DND-41 (cell line): ENCODE results near the gene PCNX2.
A peak's percentile ranks its signal among the peaks of the same experiment; 100 is the strongest.

Source experiments
- ATAC-seq: fragments of 200-7000 bp; cut with Tn5 transposase; 3 replicates; pipeline ENCODE4 v1.9.1; 2021; ENCODE audit warnings: low read depth; ENCODE audit not compliant: insufficient read depth
- DNase-seq: peaks from one replicate; pipeline ENCODE4 v3.0.0-alpha.2; 2020
- H2AFZ ChIP-seq: 2 replicates; pipeline ENCODE4 v1.6.0; 2012; ENCODE audit warnings: low read depth, low read length
- H3K27ac ChIP-seq: 2 replicates; pipeline ENCODE4 v1.5.1; 2012; ENCODE audit warnings: low read length, inconsistent platforms
- H3K27me3 ChIP-seq: fragments of 200-600 bp; sonication (generic); 2 replicates; pipeline ENCODE4 v1.6.0; 2012; ENCODE audit warnings: low read length, mild to moderate bottlenecking, inconsistent platforms; ENCODE audit not compliant: insufficient read depth, poor library complexity
- H3K36me3 ChIP-seq: 2 replicates; pipeline ENCODE4 v1.5.1; 2012; ENCODE audit warnings: low read length, inconsistent platforms; ENCODE audit not compliant: insufficient read depth
- H3K4me1 ChIP-seq: 2 replicates; pipeline ENCODE4 v1.5.1; 2012; ENCODE audit warnings: mild to moderate bottlenecking, low read length; ENCODE audit not compliant: insufficient read depth
- H3K4me2 ChIP-seq: 2 replicates; pipeline ENCODE4 v1.6.0; 2012; ENCODE audit warnings: mild to moderate bottlenecking, moderate library complexity, low read length, inconsistent platforms; ENCODE audit not compliant: insufficient read depth
- H3K4me3 ChIP-seq, 2 experiments: fragments of 200-600 bp in 1 of 2; shearing (Covaris generic) in 1 of 2; 2 replicates each; pipeline ENCODE4 v1.5.1; 2012 to 2016; ENCODE audit warnings: inconsistent platforms in 2 of 2, low read length in 2 of 2, mild to moderate bottlenecking in 2 of 2, low read depth in 1 of 2, moderate library complexity in 1 of 2
- H3K79me2 ChIP-seq: 2 replicates; pipeline ENCODE4 v1.6.0; 2012; ENCODE audit warnings: low read length, inconsistent platforms; ENCODE audit not compliant: insufficient read depth
- H3K9ac ChIP-seq: 2 replicates; pipeline ENCODE4 v1.6.0; 2012; ENCODE audit warnings: low read depth, mild to moderate bottlenecking, inconsistent platforms, low read length, moderate library complexity
- H3K9me3 ChIP-seq: 2 replicates; pipeline ENCODE4 v1.5.1; 2012; ENCODE audit warnings: low read length, moderate library complexity, mild to moderate bottlenecking, inconsistent platforms; ENCODE audit not compliant: insufficient read depth, severe bottlenecking
- H4K20me1 ChIP-seq: 2 replicates; pipeline ENCODE4 v1.6.0; 2012; ENCODE audit warnings: low read length; ENCODE audit not compliant: insufficient read depth
- CTCF ChIP-seq: IDR thresholded peaks from 2 replicates; pipeline ENCODE4 v1.5.1; 2012; ENCODE audit warnings: borderline replicate concordance, low read length, moderate library complexity, mild to moderate bottlenecking; ENCODE audit not compliant: poor library complexity, severe bottlenecking; ENCODE audit errors: extremely low read depth
- EZH2 ChIP-seq: IDR thresholded peaks from 3 replicates; pipeline ENCODE4 v1.6.1; 2012; ENCODE audit warnings: borderline replicate concordance, low read depth, mild to moderate bottlenecking, moderate library complexity, low read length, inconsistent platforms; ENCODE audit not compliant: severe bottlenecking

PCNX2 gene

GRCh38 chr1:232943679-232944252, 351.8 kb downstream of the PCNX2 start:
- TF ChIP-seq EZH2 (no peak), CTCF (no peak)
- Histone ChIP-seq H3K27me3 (no peaks in the 10 kb centered on the region), H3K9ac (no peak overlapping the region), H2AFZ (no peak overlapping the region), H3K4me2 (no peak overlapping the region), H3K4me3 (no peak overlapping the region), H3K9me3 (no peaks in the 10 kb centered on the region), H4K20me1 (no peaks in the 10 kb centered on the region), H3K36me3 (no peaks in the 10 kb centered on the region), H3K4me1 (peaks cover 15% of the 10 kb centered on the region), H3K79me2 (no peaks in the 10 kb centered on the region), H3K27ac (no peak overlapping the region; the same call in 1 of the 2 replicates)
- peak; percentile 32 for DNase-seq
- peak; percentile 39; the same call in 1 of the 3 replicates for ATAC-seq

- ATAC-seq (no peak), DNase-seq (no peak)
- H3K9ac ChIP-seq = no peak overlapping the region
These were observed 352.9 kb downstream of the PCNX2 start for GRCh38 chr1:232942413-232943294.

GRCh38 chr1:232940262-232940661, 355.3 kb downstream of the PCNX2 start:
- H3K27ac ChIP-seq = no peak overlapping the region
- no peaks in the 10 kb centered on the region for H3K79me2 ChIP-seq
- no peak overlapping the region for H3K4me2 ChIP-seq
- ATAC-seq (no peak), DNase-seq (no peak)
- H3K9me3 ChIP-seq = no peaks in the 10 kb centered on the region
- no peaks in the 10 kb centered on the region for H3K27me3 ChIP-seq
- no peaks in the 10 kb centered on the region for H3K36me3 ChIP-seq
- H3K9ac ChIP-seq = no peak overlapping the region
- no peak for TF ChIP-seq EZH2
- TF ChIP-seq CTCF = no peak
- H3K4me3 ChIP-seq = no peak overlapping the region
- H4K20me1 ChIP-seq = no peaks in the 10 kb centered on the region
- peaks cover 30% of the 10 kb centered on the region for H3K4me1 ChIP-seq
- no peak overlapping the region for H2AFZ ChIP-seq

More at GRCh38 chr1:232942413-232943294, 352.9 kb downstream of the PCNX2 start:
- H3K79me2 ChIP-seq = no peaks in the 10 kb centered on the region
- H3K27ac ChIP-seq = no peak overlapping the region; the same call in 1 of the 2 replicates
- H3K27me3 ChIP-seq = no peaks in the 10 kb centered on the region
- no peak overlapping the region for H3K4me3 ChIP-seq
- H3K4me1 ChIP-seq = peaks cover 26% of the 10 kb centered on the region
- H4K20me1 ChIP-seq = no peaks in the 10 kb centered on the region
- H3K4me2 ChIP-seq = no peak overlapping the region
- no peak for TF ChIP-seq EZH2
- TF ChIP-seq CTCF = no peak
- no peak overlapping the region for H2AFZ ChIP-seq
- H3K9me3 ChIP-seq = no peaks in the 10 kb centered on the region
- H3K36me3 ChIP-seq = no peaks in the 10 kb centered on the region
